AG09319 (cell line): Measurements from ENCODE around the gene GBP1.

Source experiments
- DNase-seq: peaks from one replicate; pipeline ENCODE4 v3.0.0-alpha.2; 2010; ENCODE audit warnings: low read depth; ENCODE audit errors: extremely low read depth
- TF ChIP-seq, protein P1 (sequence below): IDR thresholded peaks from 2 replicates; pipeline ENCODE4 v1.5.1; 2011; ENCODE audit warnings: low read depth, mild to moderate bottlenecking, inconsistent platforms, low read length, moderate library complexity

The GBP1 gene, protein sequence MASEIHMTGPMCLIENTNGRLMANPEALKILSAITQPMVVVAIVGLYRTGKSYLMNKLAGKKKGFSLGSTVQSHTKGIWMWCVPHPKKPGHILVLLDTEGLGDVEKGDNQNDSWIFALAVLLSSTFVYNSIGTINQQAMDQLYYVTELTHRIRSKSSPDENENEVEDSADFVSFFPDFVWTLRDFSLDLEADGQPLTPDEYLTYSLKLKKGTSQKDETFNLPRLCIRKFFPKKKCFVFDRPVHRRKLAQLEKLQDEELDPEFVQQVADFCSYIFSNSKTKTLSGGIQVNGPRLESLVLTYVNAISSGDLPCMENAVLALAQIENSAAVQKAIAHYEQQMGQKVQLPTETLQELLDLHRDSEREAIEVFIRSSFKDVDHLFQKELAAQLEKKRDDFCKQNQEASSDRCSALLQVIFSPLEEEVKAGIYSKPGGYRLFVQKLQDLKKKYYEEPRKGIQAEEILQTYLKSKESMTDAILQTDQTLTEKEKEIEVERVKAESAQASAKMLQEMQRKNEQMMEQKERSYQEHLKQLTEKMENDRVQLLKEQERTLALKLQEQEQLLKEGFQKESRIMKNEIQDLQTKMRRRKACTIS

DNA sequence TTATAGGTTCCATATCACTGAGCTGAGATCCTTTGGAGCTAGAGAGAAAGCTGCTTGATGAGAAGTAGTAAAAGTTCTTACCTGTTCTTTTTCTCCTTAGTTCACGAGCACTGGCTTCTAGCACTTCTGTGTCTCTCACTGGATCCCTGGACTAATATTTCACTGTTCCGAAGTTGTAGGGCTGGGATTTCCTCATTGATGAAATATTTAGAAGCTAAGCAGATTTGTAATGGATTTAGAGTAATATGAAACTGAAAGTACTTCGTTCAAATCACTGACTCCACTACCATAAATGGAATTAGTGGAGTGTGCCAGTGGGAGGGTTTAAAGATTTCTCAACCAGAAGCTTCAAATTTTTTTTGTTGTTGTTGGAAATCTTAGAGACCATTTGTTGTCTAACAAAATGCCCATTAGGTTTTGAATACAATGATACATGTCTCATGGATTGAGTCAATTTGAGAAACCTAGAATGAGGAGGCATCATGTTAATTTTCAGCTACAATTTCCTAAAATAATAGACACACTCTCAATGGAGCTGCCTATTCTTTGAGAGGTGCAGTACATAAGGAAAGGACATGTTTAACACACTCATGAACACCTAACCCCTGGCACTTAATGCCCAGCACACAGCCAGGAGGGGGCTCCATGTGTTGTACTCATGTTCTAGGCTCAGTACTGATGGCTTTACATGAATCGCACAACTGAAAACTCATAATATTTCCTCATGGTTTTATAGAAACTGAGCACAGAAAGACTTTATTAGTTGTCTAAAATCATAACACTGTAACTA is at the start of gene GBP1:
TSS of gene GBP1 (minus strand) at position 130 of the 790 bp plus-strand sequence. CDS start 1,974 bp downstream, outside the sequence.
- TF ChIP-seq, protein P1, sequence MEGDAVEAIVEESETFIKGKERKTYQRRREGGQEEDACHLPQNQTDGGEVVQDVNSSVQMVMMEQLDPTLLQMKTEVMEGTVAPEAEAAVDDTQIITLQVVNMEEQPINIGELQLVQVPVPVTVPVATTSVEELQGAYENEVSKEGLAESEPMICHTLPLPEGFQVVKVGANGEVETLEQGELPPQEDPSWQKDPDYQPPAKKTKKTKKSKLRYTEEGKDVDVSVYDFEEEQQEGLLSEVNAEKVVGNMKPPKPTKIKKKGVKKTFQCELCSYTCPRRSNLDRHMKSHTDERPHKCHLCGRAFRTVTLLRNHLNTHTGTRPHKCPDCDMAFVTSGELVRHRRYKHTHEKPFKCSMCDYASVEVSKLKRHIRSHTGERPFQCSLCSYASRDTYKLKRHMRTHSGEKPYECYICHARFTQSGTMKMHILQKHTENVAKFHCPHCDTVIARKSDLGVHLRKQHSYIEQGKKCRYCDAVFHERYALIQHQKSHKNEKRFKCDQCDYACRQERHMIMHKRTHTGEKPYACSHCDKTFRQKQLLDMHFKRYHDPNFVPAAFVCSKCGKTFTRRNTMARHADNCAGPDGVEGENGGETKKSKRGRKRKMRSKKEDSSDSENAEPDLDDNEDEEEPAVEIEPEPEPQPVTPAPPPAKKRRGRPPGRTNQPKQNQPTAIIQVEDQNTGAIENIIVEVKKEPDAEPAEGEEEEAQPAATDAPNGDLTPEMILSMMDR = no peak
- peak; percentile 82 for DNase-seq

DNA sequence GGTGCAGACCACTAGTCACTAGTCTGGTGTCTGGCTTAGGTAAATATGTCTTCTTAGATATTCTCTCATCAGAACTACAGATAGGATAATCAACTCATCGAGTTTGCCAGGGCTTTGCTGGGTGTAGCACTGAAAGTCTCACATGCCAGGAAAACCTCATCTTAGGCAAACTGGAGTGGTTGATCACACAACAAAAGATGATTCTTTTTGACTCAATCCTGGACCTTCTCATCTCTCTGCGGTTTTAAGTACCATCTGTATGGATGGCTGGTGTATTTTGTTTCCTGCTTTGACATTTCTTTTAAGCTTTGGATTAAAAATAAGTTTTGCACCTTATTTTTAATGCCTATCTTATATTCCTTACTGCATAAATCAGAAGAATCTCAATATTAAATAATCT is 49.7 kb upstream of the GBP1 start:
- TF ChIP-seq, protein P1 = no peak
- DNase-seq = no peak

DNA sequence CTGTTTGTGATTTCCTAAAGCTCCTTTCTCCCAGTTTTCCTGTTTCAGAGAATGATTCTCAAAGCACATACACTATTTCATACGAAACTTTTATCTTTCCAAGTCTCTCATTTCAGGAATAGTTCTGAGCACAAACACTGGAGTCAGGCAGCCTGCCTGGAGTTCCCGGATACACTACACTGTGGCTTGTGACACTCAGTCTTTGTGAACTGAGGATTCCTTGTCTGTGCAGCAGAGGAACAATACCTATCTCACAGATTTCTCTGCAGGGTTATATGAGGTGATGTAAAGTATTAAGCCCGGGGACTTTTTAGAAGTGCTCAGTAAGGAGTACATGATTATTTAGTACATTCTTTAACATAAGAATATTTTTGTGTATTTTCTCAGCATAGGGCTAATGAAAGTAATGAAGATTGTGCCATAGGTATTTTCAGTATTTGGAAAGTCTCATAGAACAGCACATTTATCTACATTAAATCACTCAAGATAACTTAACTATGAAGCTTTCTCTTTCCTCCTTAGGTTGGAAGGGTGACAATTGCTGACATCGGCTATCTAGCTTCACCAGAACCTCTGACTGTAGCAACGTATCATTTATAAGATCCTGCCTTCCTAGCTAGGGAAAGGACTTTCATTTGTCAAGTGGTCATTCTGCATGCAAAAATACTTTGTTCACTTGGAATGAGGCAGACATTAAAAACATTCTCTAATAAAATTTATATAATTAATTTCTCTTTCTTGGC is 48.0 kb upstream of the GBP1 start:
- TF ChIP-seq, protein P1 = no peak
- no peak for DNase-seq

DNA sequence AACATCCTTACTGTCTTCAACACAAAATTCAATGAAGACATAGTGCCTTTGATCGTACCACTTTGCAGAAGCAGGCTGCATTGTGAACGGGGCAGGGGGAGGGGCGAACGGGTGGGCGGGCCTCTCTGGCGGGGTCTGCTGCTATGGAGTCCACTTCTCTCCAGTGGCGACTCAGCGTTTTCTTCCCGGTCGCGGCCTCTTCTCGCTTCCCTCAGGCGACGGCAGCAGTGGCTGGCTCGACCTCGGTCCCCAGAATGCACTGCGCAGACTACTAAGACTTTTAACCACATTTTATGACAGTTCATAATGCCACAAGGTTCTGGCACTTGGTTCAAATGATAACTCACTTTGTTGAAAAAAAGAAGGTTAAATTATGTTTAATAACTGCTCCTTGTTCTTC is 39.7 kb upstream of the GBP1 start:
- TF ChIP-seq, protein P1 = no peak
- no peak for DNase-seq

DNA sequence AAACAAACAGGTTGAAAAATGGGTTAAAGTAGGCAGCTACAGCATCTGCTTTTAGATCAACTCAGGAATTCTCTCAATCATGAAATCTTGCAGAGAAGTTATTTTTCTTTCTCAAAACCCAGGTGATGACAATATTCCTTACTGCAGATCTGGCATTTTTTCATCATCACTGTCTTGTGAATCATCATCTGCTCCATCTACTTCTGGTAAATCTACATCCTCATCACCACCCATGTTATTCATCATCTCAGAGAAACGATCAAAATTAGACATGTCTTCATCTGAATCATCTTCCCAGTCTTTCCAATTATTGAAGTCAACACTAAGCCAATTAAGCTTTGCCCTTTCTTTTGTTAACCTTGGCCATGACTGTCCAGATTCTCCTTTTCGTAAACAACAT is 39.1 kb upstream of the GBP1 start:
- TF ChIP-seq, protein P1 = no peak
- DNase-seq = no peak

DNA sequence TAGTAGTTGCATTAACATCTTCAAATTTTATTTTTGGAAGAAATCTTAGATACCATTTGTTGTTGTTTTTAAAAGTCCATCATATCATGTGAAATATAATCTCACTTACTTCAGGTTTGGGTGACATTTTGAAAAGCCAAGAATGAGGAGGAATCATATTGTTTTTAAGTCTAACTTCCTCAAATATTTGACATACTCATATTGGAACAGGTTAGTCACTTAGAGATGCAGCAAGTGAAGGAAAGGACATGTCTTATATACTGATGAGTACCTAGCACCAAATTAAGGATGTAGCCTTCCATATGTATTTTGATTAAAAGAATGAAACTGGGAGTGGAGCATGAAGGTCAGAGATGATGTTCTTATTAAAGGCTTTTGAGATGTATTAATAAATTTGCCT is 37.0 kb upstream of the GBP1 start:
- TF ChIP-seq, protein P1 = no peak
- DNase-seq = no peak
